NCI-H1930 (cell line): Measurements from ENCODE around the gene PTPRT.

Source experiments
- DNase-seq, 2 experiments: peaks; one replicate each; lab custom pipeline; 2025; lab: John Stamatoyannopoulos, UW

PTPRT gene

GRCh38 chr20:42461965-42462593, 727.6 kb downstream of the PTPRT start:
- DNase-seq: no peak

DNA sequence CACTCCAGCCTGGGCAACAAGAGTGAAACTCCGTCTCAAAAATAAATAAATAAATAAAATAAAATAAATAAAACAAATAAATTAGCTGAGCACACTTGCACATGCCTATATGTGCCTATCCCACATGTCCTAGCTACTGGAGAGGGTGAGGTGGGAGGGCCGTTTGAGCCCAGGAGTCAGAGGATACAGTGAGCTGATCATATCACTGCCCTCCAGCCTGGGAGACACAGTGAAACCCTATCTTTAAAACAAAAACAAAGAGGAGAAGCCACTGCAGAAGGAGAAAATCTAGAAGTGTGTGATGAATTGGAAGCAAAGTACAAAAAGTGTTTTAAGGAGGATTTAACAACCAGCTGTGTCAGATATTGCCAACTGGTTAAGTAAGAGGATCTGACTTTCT, 728.4 kb downstream of the PTPRT start:
- DNase-seq: no peak

GRCh38 chr20:42447270-42447669, 742.4 kb downstream of the PTPRT start:
- DNase-seq: no peak

DNA sequence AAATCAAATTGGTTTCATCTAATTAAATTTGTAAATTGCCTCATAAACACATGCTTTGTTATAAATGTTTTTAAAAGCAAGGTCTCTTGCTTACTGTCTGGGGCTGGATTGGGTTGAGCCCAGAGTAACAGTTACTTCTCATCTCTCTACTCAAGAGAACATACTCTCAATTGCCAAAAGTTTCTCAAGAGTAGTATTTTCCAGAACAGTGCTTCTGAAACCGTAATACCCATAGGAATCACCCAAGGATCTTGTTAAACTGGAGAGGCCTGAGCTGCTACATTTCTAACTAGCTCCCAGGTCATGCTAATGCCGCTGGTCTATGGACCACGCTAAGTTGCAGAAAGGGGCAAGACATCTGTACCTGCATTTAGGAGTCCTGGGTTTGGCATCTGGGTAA, 744.9 kb downstream of the PTPRT start:
- DNase-seq: no peak

- no peak for DNase-seq
Observed at GRCh38 chr20:42443200-42443599, 746.5 kb downstream of the PTPRT start.

DNA sequence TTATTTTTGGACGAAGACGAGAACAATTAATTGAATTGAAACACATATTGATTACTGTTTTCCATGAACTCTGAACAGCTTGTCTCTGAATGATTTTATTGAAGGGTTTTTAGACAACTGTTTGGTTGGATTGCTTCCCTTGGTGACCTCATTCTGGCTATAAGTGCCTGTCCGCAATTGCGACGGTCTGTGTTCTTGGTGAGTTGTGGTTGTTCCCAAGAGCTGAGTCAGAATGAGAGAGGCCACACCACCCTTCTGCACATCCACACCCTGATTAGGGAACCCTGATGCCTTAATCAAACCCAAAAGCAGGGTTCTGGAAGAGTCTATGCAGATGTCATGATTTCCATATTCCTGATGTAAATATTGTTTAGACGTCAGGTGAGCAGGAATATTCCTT, 747.0 kb downstream of the PTPRT start:
- no peak for DNase-seq

- no peak for DNase-seq
Observed at GRCh38 chr20:42441864-42442331, 747.8 kb downstream of the PTPRT start.

DNA sequence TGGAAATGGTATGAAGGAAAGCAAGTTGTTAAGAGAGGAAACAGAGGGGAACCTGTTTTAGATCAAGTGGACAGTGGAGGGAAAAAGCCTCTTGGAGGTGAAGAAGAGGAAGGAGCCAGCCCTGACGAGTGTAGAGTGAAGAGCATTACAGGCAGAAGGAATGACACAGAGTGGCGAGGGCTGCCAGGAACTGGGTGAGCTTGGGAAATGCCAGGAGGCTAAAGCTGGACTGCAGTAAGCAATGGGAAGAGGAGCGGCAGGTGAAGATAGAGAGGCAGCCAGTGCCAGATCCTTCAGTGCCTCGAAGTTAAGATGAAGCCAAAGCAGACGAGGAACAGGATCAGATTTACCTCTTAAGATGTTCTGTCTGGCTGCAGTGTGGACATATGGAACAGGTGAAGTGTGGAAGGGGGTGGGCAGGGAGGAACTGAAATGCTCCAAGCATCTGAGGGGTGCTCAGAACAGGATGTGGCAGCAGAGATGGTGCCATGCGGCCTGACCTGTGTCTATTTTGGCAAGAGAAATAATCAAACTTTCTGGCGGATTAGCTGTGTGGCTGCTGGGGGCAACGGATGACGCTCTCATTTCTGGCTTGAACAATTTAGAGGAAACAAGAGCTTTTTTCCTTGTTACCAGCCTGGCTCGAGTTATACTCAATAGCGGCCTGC, 748.4 kb downstream of the PTPRT start:
- no peak for DNase-seq

- no peak for DNase-seq
Observed at GRCh38 chr20:42435230-42435629, 754.5 kb downstream of the PTPRT start.

- DNase-seq: no peak
Observed at GRCh38 chr20:42432496-42433334, 757.0 kb downstream of the PTPRT start.

GRCh38 chr20:42430598-42430997, 759.1 kb downstream of the PTPRT start:
- no peak for DNase-seq

DNA sequence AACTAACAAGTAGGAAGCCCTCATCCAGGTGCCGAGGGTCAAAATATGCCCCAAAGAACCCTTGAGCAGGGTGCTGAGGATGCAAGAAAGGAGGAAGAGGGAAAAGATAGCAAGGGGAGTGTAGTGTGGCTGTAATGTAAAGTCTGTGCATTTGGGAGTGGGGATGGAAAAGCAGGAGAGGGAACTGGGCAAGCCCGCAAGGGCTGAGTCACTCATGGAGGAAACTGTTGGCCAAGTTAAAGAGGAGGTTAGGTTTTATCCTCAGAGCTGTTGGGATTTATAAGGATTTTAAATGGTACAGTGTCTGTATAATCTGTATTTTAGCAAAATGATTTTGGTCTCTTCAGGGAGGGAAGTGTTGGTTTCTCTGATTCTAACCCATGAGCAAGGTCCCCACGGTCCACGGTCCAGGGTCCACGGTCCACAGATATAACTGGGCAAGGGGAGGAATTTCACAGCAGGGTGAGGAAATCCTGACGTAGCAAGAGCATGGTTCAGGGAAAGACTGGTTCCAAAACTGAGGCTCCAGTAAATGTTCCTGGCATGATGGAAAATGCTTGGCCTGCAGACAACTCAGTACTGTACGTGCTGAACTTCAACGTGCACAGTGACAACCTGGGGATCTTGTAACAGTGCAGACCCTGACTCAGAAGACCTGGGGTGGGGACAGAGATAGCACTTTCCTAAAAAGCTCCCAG, 759.8 kb downstream of the PTPRT start:
- DNase-seq: no peak

- DNase-seq: no peak
Observed at GRCh38 chr20:42419814-42420532, 769.7 kb downstream of the PTPRT start.

- no peak for DNase-seq
Observed at GRCh38 chr20:42406826-42407225, 782.9 kb downstream of the PTPRT start.

- DNase-seq: no peak
Observed at GRCh38 chr20:42402455-42402854, 787.3 kb downstream of the PTPRT start.

- DNase-seq: no peak
Observed at GRCh38 chr20:42401613-42402012, 788.1 kb downstream of the PTPRT start.

GRCh38 chr20:42399802-42400201, 789.9 kb downstream of the PTPRT start:
- no peak for DNase-seq

DNA sequence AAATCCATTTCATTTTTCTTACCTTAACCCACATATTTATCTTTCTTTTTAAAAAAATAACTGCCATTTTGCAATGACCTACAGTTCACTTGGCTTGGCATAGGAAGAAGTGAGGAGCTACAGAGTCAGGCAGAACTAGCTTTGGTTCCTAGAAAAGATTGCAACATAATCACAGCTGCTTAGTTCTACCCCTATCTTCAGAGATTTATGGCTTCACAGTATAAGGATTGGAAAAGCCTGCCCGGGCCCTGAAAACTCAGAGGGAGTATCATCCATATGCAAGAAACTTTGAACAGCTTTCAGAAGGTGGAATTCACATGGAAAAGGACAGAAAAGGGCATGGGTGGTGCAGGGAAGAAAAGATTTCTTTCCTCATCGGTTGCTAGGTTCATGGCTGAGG, 797.3 kb downstream of the PTPRT start:
- DNase-seq: no peak

- no peak for DNase-seq
Observed at GRCh38 chr20:42391807-42392206, 797.9 kb downstream of the PTPRT start.

- no peak for DNase-seq
Observed at GRCh38 chr20:42380287-42380686, 809.4 kb downstream of the PTPRT start.

DNA sequence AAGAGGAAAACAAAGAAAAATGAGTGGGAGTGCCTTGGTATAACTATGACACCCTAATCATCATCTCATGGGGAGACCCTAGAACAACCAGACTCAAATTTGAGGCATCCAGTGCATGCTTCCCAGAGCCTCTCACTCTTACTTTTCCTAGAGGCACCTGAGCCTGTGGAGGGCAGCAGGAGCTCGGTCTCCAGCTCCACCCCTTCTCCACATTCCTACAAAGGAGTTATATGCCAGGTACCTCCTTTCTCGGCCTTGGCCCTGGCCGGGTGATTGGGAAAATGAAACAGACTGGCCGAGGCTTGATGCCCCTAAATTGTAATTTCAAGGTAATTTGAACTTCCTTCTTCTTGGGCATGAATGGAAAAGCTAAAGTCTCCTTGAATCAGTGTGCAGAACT, 810.3 kb downstream of the PTPRT start:
- DNase-seq: no peak

DNA sequence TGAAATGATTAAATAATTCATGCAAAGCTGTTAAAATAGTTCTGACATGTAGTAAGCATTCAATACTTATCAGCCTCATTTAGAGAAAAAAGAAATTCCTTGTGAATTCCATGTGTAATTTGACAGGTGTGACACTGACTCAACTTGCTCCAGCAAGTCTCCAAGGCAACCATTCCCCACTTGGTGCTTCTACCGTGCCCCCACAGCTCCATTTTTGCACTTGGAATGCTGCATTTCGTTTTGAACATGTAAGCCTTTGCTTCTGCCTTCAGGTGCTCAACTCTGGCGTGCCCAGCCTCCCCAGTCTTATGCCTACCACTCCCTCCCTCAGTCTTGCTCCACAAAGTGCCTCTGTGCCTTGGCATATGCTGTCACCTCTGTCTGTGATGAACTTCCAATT, 810.9 kb downstream of the PTPRT start:
- DNase-seq: no peak
